ENCODE data around the gene CDC14C.

- no peak for TF ChIP-seq GATA3 (IDR thresholded peaks at IDR 0.05; ENCODE audit: low read depth, low read length)
- no peak for TF ChIP-seq GATA2 (IDR thresholded peaks at IDR 0.05; ENCODE audit: low read depth, low read length)
Observed at GRCh38 chr7:48875045-48875916, 49.1 kb upstream of the CDC14C start.
